Hepatocyte (in vitro differentiated cells): ENCODE measurements around the gene PRSS57.

Experiments
- EZH2 ChIP-seq: fragments of 200-600 bp; sonication (generic); IDR thresholded peaks from 2 replicates; pipeline ENCODE4 v1.6.1; 2016; ENCODE audit warnings: antibody characterized with exemption, mild to moderate bottlenecking, borderline replicate concordance
- TF ChIP-seq, protein P1 (sequence below): fragments of 200-600 bp; sonication (generic); IDR thresholded peaks from 2 replicates; pipeline ENCODE4 v1.5.1; 2016; ENCODE audit warnings: antibody characterized with exemption, mild to moderate bottlenecking; ENCODE audit not compliant: poor library complexity

DNA sequence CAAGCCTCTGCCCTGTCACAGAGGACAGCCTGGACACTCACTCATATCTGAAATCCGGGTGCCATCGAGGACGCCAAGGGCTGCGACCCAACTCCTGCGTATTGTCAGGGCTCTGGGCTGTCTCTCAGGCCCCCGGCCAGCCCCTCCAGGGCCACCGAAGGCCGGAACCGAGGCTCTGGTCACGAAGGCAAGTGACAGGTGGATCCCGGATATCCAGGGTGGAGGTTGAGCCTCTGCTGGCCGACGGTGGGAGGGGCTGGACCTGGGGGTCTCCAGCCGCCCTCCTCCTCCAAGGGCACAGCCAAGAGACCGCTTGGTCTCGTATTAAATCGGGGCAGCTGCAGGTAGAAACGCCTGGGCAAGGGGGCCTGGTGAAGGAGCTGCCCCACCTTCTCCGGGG, 37.6 kb downstream of the PRSS57 start:
- TF ChIP-seq, protein P1, sequence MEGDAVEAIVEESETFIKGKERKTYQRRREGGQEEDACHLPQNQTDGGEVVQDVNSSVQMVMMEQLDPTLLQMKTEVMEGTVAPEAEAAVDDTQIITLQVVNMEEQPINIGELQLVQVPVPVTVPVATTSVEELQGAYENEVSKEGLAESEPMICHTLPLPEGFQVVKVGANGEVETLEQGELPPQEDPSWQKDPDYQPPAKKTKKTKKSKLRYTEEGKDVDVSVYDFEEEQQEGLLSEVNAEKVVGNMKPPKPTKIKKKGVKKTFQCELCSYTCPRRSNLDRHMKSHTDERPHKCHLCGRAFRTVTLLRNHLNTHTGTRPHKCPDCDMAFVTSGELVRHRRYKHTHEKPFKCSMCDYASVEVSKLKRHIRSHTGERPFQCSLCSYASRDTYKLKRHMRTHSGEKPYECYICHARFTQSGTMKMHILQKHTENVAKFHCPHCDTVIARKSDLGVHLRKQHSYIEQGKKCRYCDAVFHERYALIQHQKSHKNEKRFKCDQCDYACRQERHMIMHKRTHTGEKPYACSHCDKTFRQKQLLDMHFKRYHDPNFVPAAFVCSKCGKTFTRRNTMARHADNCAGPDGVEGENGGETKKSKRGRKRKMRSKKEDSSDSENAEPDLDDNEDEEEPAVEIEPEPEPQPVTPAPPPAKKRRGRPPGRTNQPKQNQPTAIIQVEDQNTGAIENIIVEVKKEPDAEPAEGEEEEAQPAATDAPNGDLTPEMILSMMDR: no peak
- no peak for TF ChIP-seq EZH2
